Esophagus squamous epithelium (tissue), 4 donors: ENCODE data around the gene HIPK1.

Experiments used
- CTCF ChIP-seq, 6 experiments: fragments of 450-650 bp in 4 of 6; fragments of 200-600 bp in 2 of 6; sonication (generic) in 2 of 6; IDR thresholded peaks; one replicate each; pipeline ENCODE4 v1.5.1; 2016 to 2019; ENCODE audit warnings: antibody characterized with exemption in 6 of 6, mild to moderate bottlenecking in 4 of 6, moderate library complexity in 4 of 6
- POLR2A ChIP-seq, 4 donors: fragments of 450-650 bp; IDR thresholded peaks; one replicate each; pipeline ENCODE4 v1.6.1; 2017; ENCODE audit warnings: antibody characterized with exemption in 4 of 4, mild to moderate bottlenecking in 4 of 4, moderate library complexity in 3 of 4

- TF ChIP-seq POLR2A (IDR thresholded peaks at IDR 0.05) (no peak), CTCF (IDR thresholded peaks at IDR 0.05) (no peak)
Measured at GRCh38 chr1:114010433-114011184, 81.5 kb downstream of the HIPK1 start.
